GM10847 (cell line): Measurements from ENCODE around the gene PF4V1.

Experiments
- POLR2A ChIP-seq: IDR thresholded peaks from 2 replicates; pipeline ENCODE4 v1.6.1; 2011; ENCODE audit not compliant: insufficient read length; ENCODE audit errors: extremely low read depth

PF4V1 gene

DNA sequence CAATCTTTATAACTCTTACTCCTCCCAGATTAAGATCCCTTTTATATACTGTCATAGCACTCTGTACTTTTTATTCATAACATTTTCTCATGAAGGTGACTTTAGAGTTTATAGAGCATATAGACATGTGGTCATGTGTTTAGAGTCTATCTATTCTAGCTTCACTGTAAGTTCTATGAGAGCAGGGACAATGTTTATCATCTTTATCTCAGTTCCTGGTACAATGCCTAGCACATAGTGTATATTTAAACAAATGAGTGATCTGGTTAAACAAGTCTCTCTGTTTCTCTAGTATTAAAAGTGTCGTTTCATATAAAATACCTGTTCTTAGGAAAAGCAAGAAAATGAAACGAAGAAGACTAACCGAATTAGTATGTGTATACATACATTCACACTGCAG, 13.4 kb upstream of the PF4V1 start:
- no peak for TF ChIP-seq POLR2A

DNA sequence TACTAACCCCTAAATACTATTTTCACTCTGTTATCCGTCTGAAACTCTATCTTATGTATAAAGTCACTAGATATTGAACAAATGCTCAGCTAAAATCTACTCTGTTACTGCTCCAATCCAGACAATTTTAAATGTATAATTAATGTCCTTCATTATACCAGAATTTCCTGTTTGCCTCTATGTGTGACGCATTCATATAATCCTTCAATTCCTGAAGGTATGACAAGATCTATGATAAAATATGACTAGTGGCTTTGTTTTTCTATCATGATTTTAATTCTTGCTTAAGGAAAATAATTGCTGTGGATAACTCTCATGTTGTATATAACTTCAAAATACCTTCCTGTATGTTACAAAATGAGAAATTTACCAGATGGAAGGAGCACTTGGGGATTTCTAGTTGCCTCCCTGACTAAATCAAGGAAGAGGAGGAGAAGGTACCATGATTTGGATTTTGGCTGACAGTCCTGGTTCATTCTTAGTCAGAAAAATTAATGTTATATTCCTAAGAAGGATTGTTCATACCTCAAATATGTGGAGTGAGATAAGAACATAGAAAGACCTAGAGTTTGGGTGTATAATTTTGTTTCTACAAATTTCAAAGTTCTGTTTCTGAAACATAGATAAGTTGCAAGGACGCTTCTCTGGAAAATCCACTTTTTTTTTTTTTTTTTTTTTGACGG, 11.7 kb upstream of the PF4V1 start:
- TF ChIP-seq POLR2A, result no peak

DNA sequence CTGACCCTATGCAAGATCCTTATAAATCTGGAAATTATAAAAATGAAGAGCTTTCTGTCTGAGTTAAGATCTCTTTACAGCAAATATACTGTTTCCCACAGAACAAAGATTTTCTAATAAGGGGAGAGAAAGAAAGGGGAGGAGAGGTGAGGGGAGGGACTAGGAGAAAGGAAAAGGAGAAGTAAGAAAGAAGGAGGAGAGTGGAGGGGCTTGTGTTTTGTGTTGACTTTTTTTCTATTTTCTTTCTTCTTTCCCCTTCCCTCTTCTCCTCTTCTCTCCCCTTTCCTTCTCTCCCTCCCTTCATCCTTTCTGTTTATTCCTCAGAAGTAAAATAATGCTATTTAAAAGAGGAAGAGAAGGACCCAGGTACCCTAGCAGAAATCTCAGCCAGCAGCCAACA, 10.4 kb upstream of the PF4V1 start:
- TF ChIP-seq POLR2A, result no peak

DNA sequence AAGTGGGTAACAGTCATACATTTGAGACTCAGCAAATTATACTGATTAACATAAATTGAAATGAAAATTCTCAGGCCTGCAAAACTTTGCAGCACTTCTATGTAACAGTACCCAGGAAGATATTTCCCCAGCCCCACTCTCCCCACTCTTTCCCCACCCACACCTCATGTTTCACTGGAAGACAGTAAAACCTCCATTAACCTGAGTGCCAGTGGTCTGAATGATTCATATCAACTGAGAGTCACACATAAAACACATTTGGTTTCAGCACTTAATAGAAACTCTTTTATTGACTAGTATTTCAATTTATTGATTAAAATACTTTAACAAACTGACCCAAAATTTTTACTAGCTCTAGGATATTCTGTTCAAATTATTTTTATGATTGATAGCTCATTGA, 9.7 kb upstream of the PF4V1 start:
- TF ChIP-seq POLR2A, result no peak

DNA sequence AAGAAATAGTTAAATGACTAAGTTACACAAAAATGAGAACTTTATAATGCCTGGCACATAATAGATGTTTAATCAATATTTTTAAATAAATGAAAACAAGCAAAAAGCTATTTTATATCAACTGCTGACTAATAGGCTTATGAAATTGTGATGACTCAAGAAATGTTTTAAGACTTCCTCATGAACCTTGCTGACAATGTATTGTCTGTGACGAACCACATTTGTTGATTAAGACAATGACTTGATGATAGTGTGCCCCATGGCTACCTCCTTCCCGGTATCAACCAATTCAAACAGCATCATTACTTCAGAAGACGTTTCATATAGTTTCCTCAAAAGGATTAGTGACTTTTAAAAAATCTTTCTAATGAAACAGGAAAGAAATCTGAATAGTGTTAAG, 8.8 kb upstream of the PF4V1 start:
- TF ChIP-seq POLR2A, result no peak

DNA sequence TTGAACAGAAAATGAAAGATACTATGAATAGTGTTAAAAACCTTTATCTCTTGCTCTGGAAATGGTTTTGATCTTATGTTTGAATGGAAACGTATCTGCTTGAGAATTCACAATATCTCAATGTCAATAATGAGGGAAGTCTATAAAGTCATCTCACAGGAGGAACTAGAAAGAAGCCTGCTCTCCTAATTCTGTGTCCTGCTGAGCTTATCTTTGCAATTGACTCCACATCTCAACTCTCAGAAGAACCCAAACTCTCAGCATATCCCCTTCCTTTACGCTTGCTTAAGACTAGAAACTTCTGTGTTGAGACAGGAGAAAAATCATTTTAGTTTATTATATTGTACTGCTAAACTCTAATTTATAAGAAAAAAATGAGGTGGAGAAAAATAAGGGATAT, 8.3 kb upstream of the PF4V1 start:
- no peak for TF ChIP-seq POLR2A

DNA sequence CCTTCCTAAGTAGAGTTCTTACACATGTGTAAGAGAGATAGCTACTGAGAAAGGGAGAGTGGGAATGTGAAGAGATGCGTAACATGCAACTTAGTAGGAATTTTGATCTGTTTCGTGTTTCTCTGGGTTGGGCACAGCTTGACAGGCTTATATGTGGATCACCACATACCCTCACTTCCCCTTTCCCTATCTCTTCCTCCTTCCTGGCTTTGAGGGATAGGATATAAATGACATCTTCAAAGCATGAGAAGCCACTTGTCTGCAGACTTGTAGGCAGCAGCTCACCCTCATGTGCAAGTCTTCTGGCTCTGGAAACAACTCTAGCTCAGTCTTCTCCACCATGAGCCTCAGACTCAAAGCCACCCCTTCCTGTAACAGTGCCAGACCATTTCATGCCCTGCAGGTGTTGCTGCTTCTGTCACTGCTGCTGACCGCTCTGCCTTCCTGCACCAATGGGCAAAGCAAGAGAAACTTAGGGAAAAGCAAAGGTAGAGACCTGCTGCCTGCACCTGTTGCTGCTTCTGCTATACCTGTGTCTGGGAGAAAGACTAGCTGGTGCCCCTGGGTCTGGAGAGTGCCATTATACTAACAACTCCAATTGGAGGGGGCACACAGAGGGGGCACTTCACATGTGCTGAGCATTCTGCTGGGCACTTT, 5.4 kb upstream of the PF4V1 start:
- no peak for TF ChIP-seq POLR2A

DNA sequence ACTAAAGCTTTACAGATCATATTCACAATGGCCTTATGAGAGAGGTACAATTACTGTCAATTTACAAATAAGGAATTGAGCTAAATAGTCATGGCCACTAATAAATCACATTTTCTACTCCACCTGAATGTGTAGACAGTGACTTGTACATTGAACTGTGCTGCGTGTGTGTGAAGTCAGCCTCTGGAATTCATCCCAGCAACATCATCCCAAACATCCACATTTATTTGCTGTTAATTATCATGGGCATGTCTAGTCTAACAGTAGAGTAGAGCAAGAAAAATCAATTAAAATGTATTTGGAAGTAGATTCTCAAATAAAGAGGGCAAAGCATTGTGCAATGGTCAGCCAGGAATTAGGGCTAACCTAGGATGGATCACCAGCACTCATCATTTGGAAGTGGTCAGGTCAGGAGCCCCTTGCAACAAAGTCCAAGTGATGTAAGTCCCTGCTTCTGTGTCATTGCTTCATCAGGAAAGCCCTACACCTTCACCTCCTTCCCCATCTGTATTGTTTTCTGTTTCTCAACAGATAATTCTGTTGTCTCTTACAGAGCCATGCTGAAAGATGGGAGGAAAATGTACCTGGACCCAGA, 4.8 kb upstream of the PF4V1 start:
- TF ChIP-seq POLR2A, result no peak

DNA sequence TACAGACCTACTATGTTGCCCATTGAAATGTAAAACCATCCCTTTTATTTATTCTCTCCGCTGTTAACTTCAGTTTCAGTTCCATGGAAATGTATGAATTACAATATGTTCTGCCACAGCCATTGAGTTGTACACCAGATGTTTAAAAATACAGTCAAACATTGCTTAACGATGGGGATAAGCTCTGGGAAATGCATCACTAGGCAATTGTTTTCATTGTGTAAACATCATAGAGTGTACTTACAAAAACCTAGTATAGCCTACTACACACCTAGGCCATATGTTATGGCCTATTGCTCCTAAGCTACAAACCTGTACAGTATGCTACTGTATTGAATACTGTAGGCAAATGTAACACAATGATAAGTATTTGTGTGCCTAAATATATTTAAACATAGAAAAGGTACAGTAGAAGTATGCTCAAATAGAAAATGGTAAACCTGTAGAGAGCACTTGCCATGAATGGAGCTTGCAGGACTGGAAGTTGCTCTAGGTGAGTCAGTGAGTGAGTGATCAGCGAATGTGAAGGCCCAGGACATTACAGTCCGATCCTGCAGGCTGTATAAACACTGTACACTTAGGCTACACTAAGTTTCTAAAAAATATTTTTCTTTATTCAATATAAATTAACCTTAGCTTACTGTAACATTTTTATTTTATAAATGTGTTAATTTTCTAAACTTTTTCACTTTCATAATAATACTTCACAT, 2.7 kb upstream of the PF4V1 start:
- TF ChIP-seq POLR2A, result no peak

DNA sequence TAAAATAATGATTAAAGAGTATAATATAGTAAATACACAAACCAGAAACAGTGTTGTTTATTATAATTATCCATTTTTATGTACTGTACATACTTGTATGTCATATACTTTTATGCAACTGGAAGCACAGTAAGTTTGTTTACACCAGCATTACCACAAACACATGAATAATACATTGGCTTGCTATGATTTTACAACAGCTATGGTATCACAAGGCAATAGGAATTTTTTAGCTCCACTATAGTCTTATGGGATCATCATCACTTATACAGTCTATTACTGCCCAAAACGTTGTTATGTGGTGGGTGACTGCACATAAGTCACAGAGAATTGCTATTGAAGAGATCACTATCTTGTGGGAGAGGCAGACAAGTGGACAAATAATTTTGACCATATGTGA, 1.8 kb upstream of the PF4V1 start:
- TF ChIP-seq POLR2A, result no peak

DNA sequence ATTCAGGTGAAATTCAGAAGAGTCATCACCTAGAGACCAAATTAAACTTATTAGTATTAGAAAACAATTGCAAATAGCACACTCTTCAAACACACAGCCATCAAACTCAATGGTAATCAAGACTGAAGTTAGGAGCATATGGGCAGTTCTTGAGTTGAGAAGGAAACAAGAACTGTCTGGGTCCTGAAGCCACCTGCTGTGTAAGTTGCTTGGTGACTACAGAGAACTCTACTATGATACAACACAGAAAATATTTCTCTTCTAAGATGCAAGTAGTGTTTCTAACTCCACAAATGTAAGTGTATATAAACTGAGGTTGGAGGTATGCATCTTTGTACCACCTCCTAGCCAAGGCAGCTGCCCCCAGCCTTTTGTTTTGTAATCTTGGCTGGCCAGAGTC, 325 bp upstream of the PF4V1 start:
- no peak for TF ChIP-seq POLR2A

DNA sequence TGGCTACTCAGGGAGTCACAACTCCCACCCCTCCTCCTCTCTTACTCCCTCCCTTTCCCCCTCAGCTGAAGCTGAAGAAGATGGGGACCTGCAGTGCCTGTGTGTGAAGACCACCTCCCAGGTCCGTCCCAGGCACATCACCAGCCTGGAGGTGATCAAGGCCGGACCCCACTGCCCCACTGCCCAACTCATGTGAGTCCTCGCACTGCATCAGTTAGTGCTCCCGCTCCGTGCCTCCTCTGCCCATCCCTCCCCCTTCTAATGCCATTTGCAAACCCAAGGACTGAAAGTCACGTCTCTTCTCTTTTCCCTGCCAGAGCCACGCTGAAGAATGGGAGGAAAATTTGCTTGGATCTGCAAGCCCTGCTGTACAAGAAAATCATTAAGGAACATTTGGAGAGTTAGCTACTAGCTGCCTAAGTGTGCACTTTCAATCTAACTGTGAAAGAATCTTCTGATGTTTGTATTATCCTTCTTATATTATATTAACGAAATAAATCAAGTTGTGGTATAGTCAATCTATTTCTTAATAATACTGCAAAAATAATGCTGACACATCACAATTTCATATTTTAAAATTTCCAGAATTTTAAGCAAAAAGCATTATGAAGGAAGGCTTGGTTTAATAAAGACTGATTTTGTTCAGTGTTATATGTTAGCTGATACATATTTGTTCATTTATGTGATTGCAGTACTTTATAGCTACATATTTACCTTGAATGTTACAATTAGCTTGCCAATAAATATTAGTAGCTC, 800 bp downstream of the PF4V1 start:
- no peak for TF ChIP-seq POLR2A

DNA sequence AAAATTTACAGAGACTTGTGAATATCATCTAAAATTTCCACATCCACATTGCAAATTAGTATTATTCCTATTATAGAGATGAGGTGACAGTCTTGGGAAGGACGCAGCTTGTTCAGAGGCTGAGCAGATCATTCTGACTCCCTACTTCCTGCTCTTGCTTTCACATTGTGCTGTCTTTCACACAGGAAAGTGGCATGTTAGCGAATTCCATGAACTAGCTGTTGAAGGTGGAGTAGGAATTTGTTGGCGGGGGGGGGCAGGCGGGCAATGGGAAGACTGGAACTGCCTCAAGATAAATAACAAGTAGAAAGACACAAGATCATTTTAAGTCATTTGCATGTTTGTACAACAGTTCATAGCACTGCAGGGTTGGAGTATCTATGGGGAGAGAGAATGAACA, 2.3 kb downstream of the PF4V1 start:
- no peak for TF ChIP-seq POLR2A

DNA sequence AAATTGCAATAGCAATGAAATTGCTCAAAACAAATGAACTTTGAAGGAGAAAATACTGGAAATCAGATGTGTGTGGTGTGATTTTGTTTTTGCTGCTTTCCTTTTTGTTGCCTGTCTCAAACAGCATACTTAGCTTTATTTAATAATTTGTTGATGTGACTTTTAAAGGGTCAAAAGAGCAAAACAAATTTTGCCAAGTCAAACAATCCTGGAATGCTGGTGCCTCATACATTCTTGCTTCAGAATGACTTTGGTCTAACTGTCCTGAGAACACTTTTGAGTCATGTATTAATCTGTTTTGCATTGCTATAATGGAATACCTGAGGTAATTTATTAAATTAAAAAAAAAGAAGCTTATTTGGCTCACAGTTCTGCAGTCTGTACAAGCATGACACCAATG, 3.4 kb downstream of the PF4V1 start:
- TF ChIP-seq POLR2A, result no peak

DNA sequence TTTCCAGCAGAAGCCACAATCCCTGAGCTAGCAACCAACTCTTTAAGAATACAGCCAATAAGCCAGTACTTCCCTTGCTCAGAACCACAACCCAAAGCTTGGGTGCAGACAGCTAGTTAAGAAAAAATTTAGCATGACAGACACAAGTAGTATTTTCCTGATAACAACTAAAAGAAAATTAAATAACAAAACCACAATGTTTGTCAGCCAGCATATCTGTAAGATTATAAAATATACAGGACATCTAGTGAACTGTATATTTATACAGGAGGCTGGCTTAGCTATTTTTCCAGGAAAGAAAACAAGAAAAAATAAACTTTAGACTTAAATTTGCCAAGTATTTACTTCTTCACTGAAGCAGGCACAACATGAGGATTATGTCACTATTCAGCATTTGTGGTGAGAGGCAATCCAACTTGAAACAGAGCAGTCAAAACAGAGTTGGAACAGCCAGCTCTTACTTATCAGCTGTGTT, 6.6 kb downstream of the PF4V1 start:
- no peak for TF ChIP-seq POLR2A
